GM21423 (cell line): ENCODE results near the gene INPP5F.

ENCODE experiments used
- ATAC-seq: cut with Tn5 transposase; IDR thresholded peaks from one replicate; pipeline ENCODE4 v1.9.1; 2021; ENCODE audit warnings: mild to moderate bottlenecking, moderate library complexity; ENCODE audit not compliant: unreplicated experiment

INPP5F gene

DNA sequence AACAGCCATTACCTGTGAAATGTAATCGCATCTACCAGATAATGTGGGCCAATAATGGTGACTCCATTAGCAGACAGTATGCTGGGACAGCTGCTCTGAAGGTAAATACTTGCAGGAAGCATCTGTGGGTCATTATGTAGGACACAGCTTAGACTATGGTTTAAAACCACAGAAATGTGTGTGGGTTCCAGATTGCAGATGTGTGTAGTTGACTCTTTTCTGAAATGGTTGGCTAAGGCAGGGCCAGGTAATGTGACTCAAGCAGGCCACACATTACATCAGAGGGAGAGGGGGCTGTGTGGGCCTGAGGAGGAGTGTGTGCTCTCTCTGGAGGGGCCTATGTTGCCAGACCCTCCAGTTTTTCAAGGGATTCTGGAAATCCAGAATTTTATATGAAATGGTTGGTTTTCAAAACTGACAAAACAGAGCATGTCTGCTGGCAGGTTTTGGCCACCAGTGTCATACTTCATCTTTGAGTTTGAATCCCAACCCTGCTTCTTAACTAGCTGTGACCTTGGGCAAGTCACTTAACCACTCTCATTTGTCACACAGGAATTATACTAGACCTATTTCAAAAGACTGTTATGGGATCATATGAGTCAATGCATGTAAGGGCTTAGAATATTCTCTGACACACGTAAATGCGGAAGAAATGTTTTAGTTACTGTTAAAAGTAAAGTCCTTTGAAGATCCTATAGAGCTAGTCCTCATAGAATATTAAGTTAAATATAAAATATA is 82.3 kb downstream of the INPP5F start:
- ATAC-seq = peak; percentile 69

DNA sequence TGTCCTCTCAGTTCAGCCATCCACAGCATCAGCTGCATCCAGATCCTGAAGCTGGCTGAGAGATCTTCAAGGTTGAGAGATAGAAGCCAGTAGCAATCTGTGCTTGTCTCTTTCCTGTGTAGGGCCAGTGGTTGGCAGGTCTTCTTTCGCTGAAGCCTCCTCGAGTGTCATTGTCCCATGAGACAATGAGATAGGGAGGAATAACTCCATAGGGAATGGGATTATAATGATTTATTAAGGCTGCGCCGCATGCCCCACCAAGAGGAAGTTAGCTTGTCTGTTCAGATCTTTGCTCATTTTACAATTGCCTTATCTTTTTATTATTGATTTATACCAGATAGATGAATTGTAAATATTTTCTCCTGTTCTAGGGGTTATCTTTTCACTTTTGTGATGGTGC is 85.3 kb downstream of the INPP5F start:
- no peak for ATAC-seq

DNA sequence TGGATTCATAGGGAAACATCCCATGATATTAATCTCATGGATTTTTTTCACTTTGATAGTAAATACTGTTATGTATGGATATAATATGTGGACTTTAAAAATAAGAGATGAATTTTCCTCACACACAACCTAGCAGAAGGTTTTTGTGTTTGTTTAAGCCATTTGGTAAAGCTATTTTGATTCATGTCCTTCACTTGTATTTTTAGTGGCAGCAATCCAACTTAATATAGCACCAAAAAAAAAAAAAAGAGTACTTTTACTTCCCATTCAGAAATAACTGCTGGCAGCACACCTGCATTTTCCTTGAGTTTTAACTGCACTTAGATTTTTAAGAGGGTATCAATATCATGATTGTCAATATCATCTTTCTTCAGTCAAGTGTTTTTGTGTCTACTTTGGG is 86.8 kb downstream of the INPP5F start:
- ATAC-seq = no peak

- ATAC-seq = no peak
Observed at GRCh38 chr10:119815671-119816070, 89.8 kb downstream of the INPP5F start.

DNA sequence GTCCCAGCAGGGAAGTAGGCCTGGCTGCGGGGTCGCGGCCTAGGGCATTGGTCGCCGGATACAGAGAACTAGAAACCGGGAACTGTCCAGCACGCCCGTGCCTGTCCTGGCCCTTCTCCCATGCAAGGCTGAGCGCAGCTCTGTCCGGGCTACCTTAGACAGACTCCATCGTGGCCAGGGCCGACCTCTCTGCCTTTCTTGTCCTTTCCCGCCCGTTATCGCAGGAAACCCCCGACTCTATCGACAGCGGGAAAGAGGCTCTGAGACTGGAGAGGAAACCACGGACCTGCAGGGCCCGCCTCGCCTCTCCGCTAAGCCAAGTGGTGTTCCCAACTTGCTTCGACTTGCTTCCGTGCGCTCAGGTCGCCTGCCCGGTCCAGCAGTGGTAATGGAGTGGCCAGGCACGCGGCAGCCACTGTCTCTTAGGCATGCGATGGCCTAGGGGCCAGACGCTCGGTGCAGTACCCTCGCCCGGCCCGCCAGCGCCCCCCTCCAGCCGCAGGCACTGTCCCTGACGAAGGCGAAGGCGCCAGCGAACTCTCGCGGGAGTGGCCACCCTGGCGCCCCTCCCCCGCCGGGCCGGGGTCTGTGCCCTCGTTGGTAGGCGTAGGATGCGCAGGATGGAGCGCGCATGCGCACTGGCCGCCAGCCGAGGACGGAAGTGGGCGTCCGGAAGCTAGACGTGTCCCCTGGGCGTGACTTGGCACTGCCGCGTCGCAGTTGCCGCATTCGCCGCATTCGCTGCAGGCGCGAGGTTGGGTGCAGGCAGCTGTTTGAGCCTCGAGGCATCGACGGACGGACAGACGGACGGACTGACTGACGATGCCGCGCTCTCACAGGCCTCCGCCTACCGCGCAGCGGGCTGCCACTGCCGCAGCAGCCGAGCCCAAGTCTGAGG is 92.4 kb downstream of the INPP5F start:
- no peak for ATAC-seq

DNA sequence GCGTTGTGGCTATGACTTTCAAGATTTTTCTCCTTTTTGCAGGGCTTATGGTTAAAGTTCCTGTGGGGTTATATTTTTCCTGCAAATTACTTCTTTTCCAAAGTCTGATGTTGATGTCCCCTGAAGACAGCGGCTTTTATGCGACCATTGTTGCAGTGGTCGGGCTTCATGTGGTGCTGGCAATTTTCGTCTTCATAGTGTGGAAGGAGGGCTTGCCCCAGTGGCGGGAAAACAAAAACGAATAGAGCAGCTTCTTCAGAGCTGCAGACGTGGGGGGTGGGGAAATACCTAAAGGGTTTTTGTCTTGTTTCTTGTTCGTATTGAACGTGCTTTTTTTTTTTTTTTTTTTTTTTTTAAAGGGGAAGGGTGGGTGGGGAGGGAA is 93.0 kb downstream of the INPP5F start:
- no peak for ATAC-seq

GRCh38 chr10:119821182-119821581 is 95.3 kb downstream of the INPP5F start:
- ATAC-seq = no peak

DNA sequence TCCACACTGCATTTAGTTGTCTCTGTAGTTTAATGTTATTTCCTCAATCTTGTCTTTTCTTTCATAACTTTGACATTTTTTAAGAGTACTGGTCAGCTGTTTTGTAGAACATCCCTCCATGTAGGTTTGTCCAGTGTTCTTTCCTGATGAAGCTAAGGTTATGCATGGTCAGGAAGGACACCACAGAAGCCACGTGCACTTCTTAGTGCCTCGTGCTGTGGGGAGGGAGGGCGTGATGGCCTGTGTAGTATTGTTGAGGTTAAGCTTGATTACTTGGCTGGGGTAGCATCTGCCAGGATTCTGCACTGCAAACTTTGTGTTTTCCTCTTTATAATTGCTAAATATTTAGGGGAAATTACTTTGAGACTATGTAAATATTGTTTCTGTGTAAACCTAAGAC is 98.4 kb downstream of the INPP5F start:
- no peak for ATAC-seq

- no peak for ATAC-seq
Observed at GRCh38 chr10:119826771-119827170, 100.9 kb downstream of the INPP5F start.

DNA sequence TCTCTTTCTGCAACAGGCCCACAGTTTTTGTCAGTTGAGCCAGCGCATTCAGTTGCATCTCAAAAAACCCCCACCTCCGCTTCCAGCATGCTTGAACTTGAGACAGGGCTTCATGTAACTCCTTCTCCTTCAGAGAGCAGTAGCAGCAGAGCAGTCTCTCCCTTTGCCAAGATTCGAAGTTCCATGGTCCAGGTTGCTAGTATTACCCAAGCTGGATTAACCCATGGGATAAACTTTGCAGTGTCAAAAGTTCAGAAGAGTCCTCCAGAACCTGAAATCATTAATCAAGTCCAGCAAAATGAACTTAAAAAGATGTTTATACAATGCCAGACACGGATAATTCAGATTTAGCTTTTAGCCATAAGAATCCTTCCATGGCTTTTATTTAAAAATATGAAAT is 101.6 kb downstream of the INPP5F start:
- ATAC-seq = no peak

GRCh38 chr10:119829429-119829828 is 103.6 kb downstream of the INPP5F start:
- no peak for ATAC-seq

- ATAC-seq = no peak
Observed at GRCh38 chr10:119830851-119831250, 105.0 kb downstream of the INPP5F start.

DNA sequence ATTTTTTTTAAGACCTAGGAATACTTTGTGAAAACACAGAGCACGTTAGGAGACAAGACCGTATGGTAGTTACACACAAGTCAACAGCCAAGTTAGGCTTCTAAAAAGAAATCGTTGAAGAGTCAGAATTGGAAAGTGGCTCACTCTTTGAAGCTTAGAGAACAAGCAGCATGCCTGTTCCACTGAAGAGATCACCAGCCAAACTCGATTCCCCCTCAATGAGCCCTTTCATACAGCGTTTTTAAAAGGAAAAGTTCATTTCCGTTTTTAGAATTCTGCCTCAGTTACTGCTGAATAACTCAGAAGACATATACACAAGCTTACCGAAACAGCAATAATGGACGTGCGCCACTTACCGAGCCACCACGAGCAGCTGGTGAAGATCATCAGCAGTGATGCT is 105.8 kb downstream of the INPP5F start:
- ATAC-seq = no peak

DNA sequence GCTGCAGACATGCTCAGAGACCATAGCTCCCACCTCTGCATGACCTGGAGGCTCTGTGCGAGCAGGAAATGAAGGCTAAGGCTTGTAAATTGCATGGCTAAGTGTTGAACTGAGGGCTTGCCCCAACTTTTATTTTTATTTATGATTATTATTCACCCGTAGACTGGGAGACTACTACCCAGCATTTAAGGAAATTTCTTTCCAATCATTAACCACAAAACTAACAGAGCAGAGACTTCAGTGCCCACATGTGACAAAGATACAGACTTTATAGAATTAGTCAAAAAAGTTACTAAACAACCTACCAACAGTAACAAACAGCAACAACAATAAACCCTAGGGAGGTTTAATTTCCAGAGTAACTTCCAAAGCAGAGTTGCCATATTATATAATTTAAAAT is 107.1 kb downstream of the INPP5F start:
- ATAC-seq = no peak

DNA sequence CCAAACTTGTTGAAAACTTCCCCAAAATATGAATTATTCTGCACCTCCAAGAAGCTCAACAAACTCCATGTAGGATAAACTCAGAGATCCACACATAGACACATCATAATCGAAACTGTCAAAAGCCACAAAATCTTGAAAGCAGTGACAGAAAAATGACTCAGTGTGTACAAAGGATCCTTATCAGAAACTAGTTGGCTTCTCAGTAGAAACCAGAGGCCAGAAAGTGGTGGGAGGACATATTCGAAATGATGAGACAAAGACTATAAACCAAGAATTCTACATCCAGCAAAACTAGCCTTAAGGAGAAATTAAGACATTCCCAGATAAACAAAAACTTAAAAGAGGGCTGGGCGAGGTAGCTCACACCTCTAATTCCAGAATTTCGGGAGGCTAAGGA is 108.3 kb downstream of the INPP5F start:
- ATAC-seq = no peak

- no peak for ATAC-seq
Observed at GRCh38 chr10:119845656-119846055, 119.8 kb downstream of the INPP5F start.

GRCh38 chr10:119849031-119849789 is 123.4 kb downstream of the INPP5F start:
- no peak for ATAC-seq

- ATAC-seq = no peak
Observed at GRCh38 chr10:119849944-119850343, 124.1 kb downstream of the INPP5F start.

- ATAC-seq = no peak
Observed at GRCh38 chr10:119852277-119852676, 126.4 kb downstream of the INPP5F start.

DNA sequence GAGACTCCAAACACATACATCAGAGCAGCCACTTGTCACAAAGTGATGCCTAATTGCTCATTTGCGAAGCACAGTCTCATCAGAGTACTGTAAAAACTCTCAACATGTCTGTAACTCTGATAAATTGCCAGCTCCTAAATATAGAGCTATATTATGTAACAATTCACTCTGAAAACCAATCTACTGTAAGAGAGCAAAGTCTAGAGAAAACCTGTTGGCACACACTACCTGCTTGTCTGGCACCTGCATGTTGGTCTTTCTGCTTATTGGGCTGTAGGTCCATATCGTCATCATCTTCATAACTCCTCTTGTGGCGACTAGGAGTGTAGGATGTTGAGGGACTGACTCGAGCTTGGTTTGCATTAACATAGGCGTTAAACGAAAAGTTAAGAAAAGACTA is 127.0 kb downstream of the INPP5F start:
- ATAC-seq = no peak

DNA sequence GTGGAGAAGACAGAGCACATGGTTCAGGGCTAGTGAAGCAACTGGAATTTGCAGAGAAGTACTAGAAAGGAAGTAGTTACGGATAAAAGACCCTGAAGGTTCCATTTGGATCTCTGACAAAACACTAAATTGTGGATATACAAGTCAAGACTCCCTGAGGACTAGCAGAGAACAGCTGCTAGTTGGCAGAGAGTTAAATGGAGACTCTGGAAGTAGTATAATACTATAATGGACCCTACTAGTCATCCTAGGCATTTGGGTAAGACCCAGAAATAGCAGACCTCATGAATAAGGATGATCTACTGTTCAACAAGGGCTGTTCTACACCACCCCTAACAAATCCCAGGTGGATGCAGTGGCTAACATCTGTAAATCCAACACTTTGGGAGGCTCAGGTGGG is 127.7 kb downstream of the INPP5F start:
- ATAC-seq = no peak

- no peak for ATAC-seq
Observed at GRCh38 chr10:119858063-119858462, 132.2 kb downstream of the INPP5F start.
